Cardiac atrium fibroblast (primary cell): ENCODE results near the gene C4B. TPM values are rescaled to one million over a fixed set of nuclear protein-coding genes. Genes with fewer than 3 reads are reported as not detected.

Experiments
- total RNA-seq: library from RNA; depleted of rRNA; stranded (reverse); fragments of >200 nt; gene quantifications from 2 replicates; pipeline ENCODE4 v1.2.3, GENCODE V29; 2015

The C4B gene
- 6.0 TPM in 2 replicates for total RNA-seq

GRCh38 chr6:32014547-32014946 lies at the start of gene C4B:
Gene C4B, plus strand, starts transcription at chr6:32014795. Its CDS starts 51 bp downstream, at chr6:32014846.

GRCh38 chr6:31971993-31972708 lies 42.4 kb upstream of the C4B start, which contains the start of gene DXO:
Gene DXO, minus strand, starts transcription at chr6:31972138. Its CDS starts 463 bp downstream, at chr6:31971675.

GRCh38 chr6:31981744-31982143 lies 32.9 kb upstream of the C4B start, which contains the start of gene C4A:
Gene C4A, plus strand, starts transcription at chr6:31982057. Its CDS starts 51 bp downstream, at chr6:31982108.

GRCh38 chr6:32037598-32038524 lies 23.3 kb downstream of the C4B start, which contains the start of gene CYP21A2:
Gene CYP21A2, plus strand, starts transcription at chr6:32038415. Its CDS starts 8 bp downstream, at chr6:32038423.

Other genes starting within 250 kb of the C4B start
- under 0.01 TPM in 1 of 2 replicates, not detected in the other for gene VWA7, start 237.5 kb upstream of the C4B start, total RNA-seq
- 40.1 and 59.8 TPM in 2 replicates for gene VARS1, start 219.0 kb upstream of the C4B start, total RNA-seq
- gene LSM2, start 207.8 kb upstream of the C4B start, total RNA-seq = 20.9 and 37.3 TPM in 2 replicates
- gene HSPA1L, start 199.5 kb upstream of the C4B start, total RNA-seq = 0.49 TPM in 1 of 2 replicates, not detected in the other
- gene HSPA1A, start 199.3 kb upstream of the C4B start, total RNA-seq = 59.8 and 77.6 TPM in 2 replicates
- gene HSPA1B, start 187.1 kb upstream of the C4B start, total RNA-seq = 61.4 and 72.9 TPM in 2 replicates
- gene NEU1, start 152.0 kb upstream of the C4B start, total RNA-seq = 37.5 and 55.9 TPM in 2 replicates
- gene SLC44A4, start 135.8 kb upstream of the C4B start, total RNA-seq = not detected in 2 replicates
- gene EHMT2, start 117.1 kb upstream of the C4B start, total RNA-seq = 26.0 and 35.0 TPM in 2 replicates
- 1.8 and 2.1 TPM in 2 replicates for gene ZBTB12, start 112.7 kb upstream of the C4B start, total RNA-seq
- gene C2, start 87.1 kb upstream of the C4B start, total RNA-seq = 0.97 and 2.2 TPM in 2 replicates
- 12.6 and 103 TPM in 2 replicates for gene CFB, start 68.7 kb upstream of the C4B start, total RNA-seq
- 80.2 and 82.0 TPM in 2 replicates for gene NELFE, start 55.8 kb upstream of the C4B start, total RNA-seq
- gene SKIC2, start 55.6 kb upstream of the C4B start, total RNA-seq = 28.0 and 44.9 TPM in 2 replicates
- gene DXO, start 42.7 kb upstream of the C4B start, total RNA-seq = 18.6 and 25.5 TPM in 2 replicates
- 12.1 and 14.7 TPM in 2 replicates for gene C4A, start 32.7 kb upstream of the C4B start, total RNA-seq
- gene CYP21A2, start 23.6 kb downstream of the C4B start, total RNA-seq = 0.49 TPM in 1 of 2 replicates, not detected in the other
- 41.5 and 45.3 TPM in 2 replicates for gene TNXB, start 94.5 kb downstream of the C4B start, total RNA-seq
- gene ATF6B, start 113.5 kb downstream of the C4B start, total RNA-seq = 19.5 and 20.7 TPM in 2 replicates
- gene FKBPL, start 115.5 kb downstream of the C4B start, total RNA-seq = 2.3 and 3.9 TPM in 2 replicates
- gene PRRT1, start 137.1 kb downstream of the C4B start, total RNA-seq = 0.16 TPM in 1 of 2 replicates, not detected in the other
- gene PPT2, start 139.3 kb downstream of the C4B start, total RNA-seq = 9.4 and 16.1 TPM in 2 replicates
- 0.97 and 7.2 TPM in 2 replicates for gene EGFL8, start 149.8 kb downstream of the C4B start, total RNA-seq
- gene AGPAT1, start 161.3 kb downstream of the C4B start, total RNA-seq = 52.0 and 62.9 TPM in 2 replicates
- gene RNF5, start 163.6 kb downstream of the C4B start, total RNA-seq = 25.1 and 34.2 TPM in 2 replicates
- 1.6 and 2.6 TPM in 2 replicates for gene AGER, start 169.5 kb downstream of the C4B start, total RNA-seq
- 14.3 and 17.3 TPM in 2 replicates for gene PBX2, start 175.4 kb downstream of the C4B start, total RNA-seq
- gene GPSM3, start 177.8 kb downstream of the C4B start, total RNA-seq = 7.0 and 7.4 TPM in 2 replicates
- 4.2 and 5.0 TPM in 2 replicates for gene NOTCH4, start 209.3 kb downstream of the C4B start, total RNA-seq